Subcutaneous abdominal adipose tissue (tissue), 5 donors: ENCODE measurements around the gene FAM83D.

ENCODE experiments used
- H3K27ac ChIP-seq: one replicate; pipeline ENCODE4 v1.7.0; 2013; ENCODE audit warnings: low read depth, mild to moderate bottlenecking, inconsistent platforms, low read length, moderate library complexity
- H3K27me3 ChIP-seq, 5 donors: one replicate each; pipeline ENCODE4 v1.7.0; 2013; ENCODE audit warnings: low read length in 5 of 5, inconsistent platforms in 1 of 5; ENCODE audit not compliant: control insufficient read depth in 5 of 5, insufficient read depth in 4 of 5
- H3K36me3 ChIP-seq, 5 donors: one replicate each; pipeline ENCODE4 v1.7.0; 2013; ENCODE audit warnings: low read length in 5 of 5; ENCODE audit not compliant: control insufficient read depth in 5 of 5, insufficient read depth in 5 of 5
- H3K4me1 ChIP-seq, 5 donors: one replicate each; pipeline ENCODE4 v1.7.0; 2013; ENCODE audit warnings: low read length in 5 of 5, mild to moderate bottlenecking in 3 of 5, moderate library complexity in 1 of 5; ENCODE audit not compliant: control insufficient read depth in 5 of 5, insufficient read depth in 5 of 5
- H3K4me3 ChIP-seq, 5 donors: one replicate each; pipeline ENCODE4 v1.7.0; 2013; ENCODE audit warnings: low read length in 5 of 5, low read depth in 1 of 5
- H3K9ac ChIP-seq, 5 donors: one replicate each; pipeline ENCODE4 v1.7.0; 2013; ENCODE audit warnings: low read length in 5 of 5, mild to moderate bottlenecking in 4 of 5, moderate library complexity in 3 of 5
- H3K9me3 ChIP-seq, 5 donors: one replicate each; pipeline ENCODE4 v1.7.0; 2013; ENCODE audit warnings: low read length in 5 of 5; ENCODE audit not compliant: control insufficient read depth in 5 of 5
- donor health status: healthy.
- donor health status: healthy.
- donor health status: healthy.
- donor health status: healthy.
- donor health status: healthy.

FAM83D gene

DNA sequence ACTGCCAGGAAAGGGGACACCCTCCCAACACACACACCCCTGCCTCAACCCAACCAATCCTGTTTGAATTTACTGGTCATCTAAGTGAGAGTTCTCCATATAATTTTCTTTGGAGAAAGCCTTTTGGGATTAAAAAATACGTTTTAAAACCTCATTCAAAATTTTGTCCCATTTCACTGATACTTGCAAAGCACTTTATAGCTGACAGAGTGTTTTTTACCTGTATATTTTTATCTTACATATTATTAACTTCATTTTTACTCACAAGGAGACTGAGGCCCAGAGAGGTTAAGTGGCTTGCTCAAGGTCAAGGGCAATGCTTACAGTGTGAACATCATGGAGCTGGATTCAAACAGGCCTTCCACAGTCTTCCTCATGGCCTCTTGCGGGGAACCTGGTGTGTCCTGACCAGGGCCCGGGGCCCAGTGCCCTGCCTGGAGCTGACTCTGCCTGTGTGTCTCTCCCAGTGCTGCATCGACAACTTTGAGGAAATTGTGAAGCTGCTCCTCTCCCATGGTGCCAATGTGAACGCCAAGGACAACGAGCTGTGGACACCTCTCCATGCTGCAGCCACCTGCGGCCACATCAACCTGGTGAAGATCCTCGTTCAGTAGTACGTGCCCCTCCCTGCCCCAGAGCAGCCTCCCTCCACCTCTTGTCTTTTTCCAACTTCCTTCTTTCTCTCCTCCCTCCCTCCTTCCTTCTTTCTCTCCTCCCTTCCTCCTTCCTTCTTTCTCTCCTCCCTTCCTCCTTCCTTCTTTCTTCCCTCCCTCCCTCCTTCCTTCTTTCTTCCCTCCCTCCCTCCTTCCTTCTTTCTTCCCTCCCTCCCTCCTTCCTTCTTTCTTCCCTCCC is 30.9 kb upstream of the FAM83D start:
- no peak overlapping the region for H3K4me3 ChIP-seq
- no peak overlapping the region for H3K9ac ChIP-seq
- no peak overlapping the region for H3K27ac ChIP-seq
- peaks cover 0 to 16% (median 10%) of the 10 kb centered on the region in 5 donors for H3K4me1 ChIP-seq
- H3K36me3 ChIP-seq, result peaks cover 0 to 13% (median 3%) of the 10 kb centered on the region in 5 donors
- peaks cover 0 to 16% (median 6%) of the 10 kb centered on the region in 5 donors for H3K27me3 ChIP-seq
- H3K9me3 ChIP-seq, result no peaks in the 10 kb centered on the region

- Histone ChIP-seq H3K36me3 (peaks cover 0 to 15% (median 7%) of the 10 kb centered on the region in 5 donors), H3K4me3 (no peak overlapping the region), H3K4me1 (peaks cover 0 to 16% (median 10%) of the 10 kb centered on the region in 5 donors), H3K27ac (no peak overlapping the region), H3K27me3 (peaks cover 0 to 19% (median 6%) of the 10 kb centered on the region in 5 donors), H3K9ac (no peak overlapping the region), H3K9me3 (no peaks in the 10 kb centered on the region)
Measured at GRCh38 chr20:38896009-38896594, 30.1 kb upstream of the FAM83D start.

- Histone ChIP-seq H3K4me3 (no peak overlapping the region), H3K9me3 (no peaks in the 10 kb centered on the region)
Measured at GRCh38 chr20:38897267-38897666, 28.9 kb upstream of the FAM83D start.

DNA sequence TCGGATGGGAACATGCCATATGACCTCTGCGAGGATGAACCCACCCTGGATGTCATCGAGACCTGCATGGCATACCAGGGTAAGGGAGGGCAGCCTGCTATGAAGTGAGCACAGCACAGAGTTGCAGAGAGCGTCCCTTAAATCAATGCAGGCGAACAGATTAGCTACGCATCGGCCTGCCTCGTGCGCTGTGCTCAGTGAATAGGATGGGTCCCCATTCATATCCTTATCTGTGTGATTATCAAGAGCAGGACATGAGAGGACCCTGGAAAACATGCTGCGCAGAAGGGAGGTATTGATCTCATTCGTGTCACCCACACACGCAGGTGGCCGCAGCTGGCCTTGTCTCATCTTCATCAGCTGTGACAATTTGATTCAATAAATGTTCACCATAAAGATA is 25.6 kb upstream of the FAM83D start:
- Histone ChIP-seq H3K27me3 (peaks cover 0 to 7% (median 4%) of the 10 kb centered on the region in 5 donors), H3K27ac (no peak overlapping the region), H3K9me3 (peaks cover 7 to 12% (median 8%) of the 10 kb centered on the region in 5 donors), H3K4me1 (no peaks in the 10 kb centered on the region), H3K9ac (no peak overlapping the region), H3K4me3 (no peak overlapping the region), H3K36me3 (peaks cover 0 to 51% (median 32%) of the 10 kb centered on the region in 5 donors)

More at GRCh38 chr20:38897267-38897666, 28.9 kb upstream of the FAM83D start:
- Histone ChIP-seq H3K36me3 (peaks cover 0 to 21% (median 10%) of the 10 kb centered on the region in 5 donors), H3K27ac (no peak overlapping the region), H3K9ac (no peak overlapping the region), H3K27me3 (peaks cover 0 to 16% (median 6%) of the 10 kb centered on the region in 5 donors), H3K4me1 (peaks cover 0 to 16% (median 10%) of the 10 kb centered on the region in 5 donors)

- Histone ChIP-seq H3K9ac (no peak overlapping the region), H3K4me1 (no peaks in the 10 kb centered on the region), H3K27me3 (peaks cover 2 to 8% (median 4%) of the 10 kb centered on the region in 5 donors), H3K36me3 (peaks cover 0 to 61% (median 43%) of the 10 kb centered on the region in 5 donors), H3K9me3 (peaks cover 8 to 16% (median 10%) of the 10 kb centered on the region in 5 donors), H3K27ac (no peak overlapping the region), H3K4me3 (no peak overlapping the region)
Measured at GRCh38 chr20:38902601-38903000, 23.6 kb upstream of the FAM83D start.

GRCh38 chr20:38903335-38903734 is 22.9 kb upstream of the FAM83D start:
- Histone ChIP-seq H3K9me3 (peaks cover 8 to 16% (median 10%) of the 10 kb centered on the region in 5 donors), H3K27ac (no peak overlapping the region), H3K4me1 (no peaks in the 10 kb centered on the region), H3K4me3 (no peak overlapping the region), H3K36me3 (peaks cover 0 to 68% (median 50%) of the 10 kb centered on the region in 5 donors), H3K27me3 (peaks cover 2 to 11% (median 5%) of the 10 kb centered on the region in 5 donors), H3K9ac (no peak overlapping the region)

- H3K9ac ChIP-seq, result no peak overlapping the region
- H3K27me3 ChIP-seq, result peaks cover 2 to 6% (median 4%) of the 10 kb centered on the region in 5 donors
- H3K9me3 ChIP-seq, result peaks cover 8 to 16% (median 10%) of the 10 kb centered on the region in 5 donors
- H3K27ac ChIP-seq, result no peak overlapping the region
- peaks cover 0 to 75% (median 52%) of the 10 kb centered on the region in 5 donors for H3K36me3 ChIP-seq
- peak overlapping the region in 2 of 5 donors; percentile 3 to 7 for H3K4me3 ChIP-seq
- no peaks in the 10 kb centered on the region for H3K4me1 ChIP-seq
Measured at GRCh38 chr20:38905375-38905774, 20.8 kb upstream of the FAM83D start.

GRCh38 chr20:38907918-38908677 is 18.1 kb upstream of the FAM83D start:
- peaks cover 8 to 16% (median 10%) of the 10 kb centered on the region in 5 donors for H3K9me3 ChIP-seq
- no peak overlapping the region for H3K4me3 ChIP-seq
- no peak overlapping the region for H3K9ac ChIP-seq
- H3K4me1 ChIP-seq, result no peaks in the 10 kb centered on the region
- no peak overlapping the region for H3K27ac ChIP-seq
- peaks cover 0 to 5% (median 2%) of the 10 kb centered on the region in 5 donors for H3K27me3 ChIP-seq
- peaks cover 0 to 56% (median 37%) of the 10 kb centered on the region in 5 donors for H3K36me3 ChIP-seq

DNA sequence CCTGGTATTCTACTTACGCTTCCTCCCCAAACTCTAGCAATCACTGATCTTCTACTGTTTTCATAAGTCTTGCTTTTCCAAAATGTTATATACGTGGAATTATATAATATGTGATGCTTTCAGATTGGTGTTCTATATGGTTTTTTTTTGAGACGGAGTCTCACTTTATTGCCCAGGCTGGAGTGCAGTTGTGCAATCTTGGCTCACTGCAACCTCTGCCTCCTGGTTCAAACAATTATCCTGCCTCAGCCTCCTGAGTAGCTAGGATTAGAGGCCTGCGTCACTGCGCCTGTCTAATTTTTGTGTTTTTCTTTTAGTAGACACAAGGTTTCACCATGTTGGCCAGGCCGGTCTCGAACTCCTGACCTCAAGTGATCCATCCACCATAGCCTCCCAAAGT is 10.9 kb upstream of the FAM83D start:
- Histone ChIP-seq H3K27ac (no peak overlapping the region), H3K27me3 (peaks cover 0 to 12% (median 8%) of the 10 kb centered on the region in 5 donors), H3K4me1 (no peaks in the 10 kb centered on the region), H3K9ac (no peak overlapping the region), H3K9me3 (no peaks in the 10 kb centered on the region), H3K36me3 (peaks cover 0 to 48% (median 29%) of the 10 kb centered on the region in 5 donors), H3K4me3 (no peak overlapping the region)
